Fibroblast of lung (primary cell): ENCODE results near the gene DNAI7. TPM values are rescaled to one million over a fixed set of nuclear protein-coding genes. Genes with fewer than 3 reads are reported as not detected.

Experiments used
- DNase-seq, 2 donors: peaks; one replicate each; pipeline versions ENCODE4 v3.0.0 to v3.0.0-alpha.2; 2010; ENCODE audit warnings: low read depth in 2 of 2
- H2AFZ ChIP-seq: 2 replicates; pipeline ENCODE4 v1.5.1; 2012; ENCODE audit warnings: low read length, control low read depth, inconsistent platforms
- H3K27ac ChIP-seq: 2 replicates; pipeline ENCODE4 v1.5.1; 2011; ENCODE audit warnings: low read length, control low read depth; ENCODE audit not compliant: insufficient read depth
- H3K27me3 ChIP-seq: 2 replicates; pipeline ENCODE4 v1.5.1; 2011; ENCODE audit warnings: mild to moderate bottlenecking, low read length; ENCODE audit not compliant: control insufficient read depth, insufficient read depth
- H3K36me3 ChIP-seq: 2 replicates; pipeline ENCODE4 v1.5.1; 2011; ENCODE audit warnings: low read length; ENCODE audit not compliant: control insufficient read depth, insufficient read depth
- H3K4me1 ChIP-seq: 2 replicates; pipeline ENCODE4 v1.5.1; 2011; ENCODE audit warnings: low read length; ENCODE audit not compliant: control insufficient read depth, insufficient read depth; ENCODE audit errors: extremely low read depth
- H3K4me2 ChIP-seq: 2 replicates; pipeline ENCODE4 v1.5.1; 2011; ENCODE audit warnings: low read length, control low read depth; ENCODE audit not compliant: insufficient read depth; ENCODE audit errors: extremely low read depth
- H3K4me3 ChIP-seq, 4 experiments: fragments of 200-600 bp in 1 of 4; sonication (generic) in 1 of 4; replicated peaks in 1 of 4; 2 replicates each; pipeline ENCODE4 v1.5.1; 2011 to 2016; ENCODE audit warnings: low read length in 4 of 4, low read depth in 3 of 4, mild to moderate bottlenecking in 3 of 4, control low read depth in 2 of 4, inconsistent platforms in 1 of 4, mixed read lengths in 1 of 4; ENCODE audit not compliant: insufficient read depth in 1 of 4; ENCODE audit errors: control extremely low read depth in 1 of 4
- H3K79me2 ChIP-seq: 2 replicates; pipeline ENCODE4 v1.5.1; 2012; ENCODE audit warnings: mild to moderate bottlenecking, low read length, inconsistent platforms; ENCODE audit not compliant: control insufficient read depth, insufficient read depth
- H3K9ac ChIP-seq: 2 replicates; pipeline ENCODE4 v1.5.1; 2011; ENCODE audit warnings: mild to moderate bottlenecking, low read length, control low read depth; ENCODE audit not compliant: insufficient read depth
- H3K9me3 ChIP-seq: 2 replicates; pipeline ENCODE4 v1.5.1; 2012; ENCODE audit warnings: low read depth, low read length; ENCODE audit not compliant: control insufficient read depth, insufficient read depth
- H4K20me1 ChIP-seq: 2 replicates; pipeline ENCODE4 v1.5.1; 2011; ENCODE audit warnings: low read length; ENCODE audit not compliant: control insufficient read depth, insufficient read depth; ENCODE audit errors: extremely low read depth
- CTCF ChIP-seq, 2 donors: IDR thresholded peaks in 1 of 2; conservative IDR thresholded peaks in 1 of 2; 1 replicate in 1 of 2; 2 replicates in 1 of 2; pipeline ENCODE4 v1.5.1; 2011 to 2012; ENCODE audit warnings: low read length in 2 of 2, control low read depth in 1 of 2, inconsistent platforms in 1 of 2, low read depth in 1 of 2, mild to moderate bottlenecking in 1 of 2
- EZH2 ChIP-seq: IDR thresholded peaks from 2 replicates; pipeline ENCODE4 v1.5.1; 2012; ENCODE audit warnings: low read length, control low read depth, mild to moderate bottlenecking; ENCODE audit errors: missing control alignments
- polyA plus RNA-seq, 2 donors: library from polyadenylated mRNA; depleted of rRNA in 1 of 2; stranded (reverse) in 1 of 2; unstranded in 1 of 2; fragments of >200 nt; gene quantifications; 2 replicates each; pipeline ENCODE4 v1.2.1, GENCODE V29; 2011 to 2012; ENCODE audit warnings: missing spikeins in 1 of 2
- total RNA-seq: library from RNA; depleted of rRNA; stranded (reverse); fragments of >200 nt; gene quantifications from 2 replicates; pipeline ENCODE4 v1.2.1, GENCODE V29; 2014

DNAI7 gene
- total and polyA plus RNA-seq, 2 donors (not counting 1 experiment from before 2014, with no cell fraction given): 0.17 to 0.23 TPM

- H3K4me2 ChIP-seq: peak overlapping the region; percentile 88
- no peak overlapping the region for H3K9ac ChIP-seq
- no peaks in the 10 kb centered on the region for H4K20me1 ChIP-seq
- H3K79me2 ChIP-seq: peaks cover 6% of the 10 kb centered on the region
- peaks cover 5% of the 10 kb centered on the region for H3K4me1 ChIP-seq
- TF ChIP-seq CTCF (conservative IDR thresholded peaks at IDR 0.05 in 1 of 2, IDR thresholded peaks at IDR 0.05 in 1 of 2; ENCODE audit: low read depth in 1 of 2, low read length in 2 of 2) (no peak), EZH2 (no peak)
- peak overlapping the region in 2 of 4 experiments; percentile 81 to 84 for H3K4me3 ChIP-seq
- no peaks in the 10 kb centered on the region for H3K27me3 ChIP-seq
- no peaks in the 10 kb centered on the region for H3K36me3 ChIP-seq
- no peak overlapping the region for H2AFZ ChIP-seq
- H3K27ac ChIP-seq: peak overlapping the region; percentile 98
- no peaks in the 10 kb centered on the region for H3K9me3 ChIP-seq
- no peak for DNase-seq
Observed at GRCh38 chr12:25194214-25194613, 746 bp downstream of the DNAI7 start.

GRCh38 chr12:25190793-25191192, 4.2 kb downstream of the DNAI7 start:
- H3K4me3 ChIP-seq: no peak overlapping the region
- H3K4me2 ChIP-seq: no peak overlapping the region
- H2AFZ ChIP-seq: no peak overlapping the region
- H3K4me1 ChIP-seq: peaks cover 11% of the 10 kb centered on the region
- H3K27me3 ChIP-seq: no peaks in the 10 kb centered on the region
- peaks cover 2% of the 10 kb centered on the region for H3K79me2 ChIP-seq
- TF ChIP-seq EZH2 (no peak), CTCF (conservative IDR thresholded peaks at IDR 0.05 in 1 of 2, IDR thresholded peaks at IDR 0.05 in 1 of 2; ENCODE audit: low read depth in 1 of 2, low read length in 2 of 2) (no peak)
- no peaks in the 10 kb centered on the region for H3K9me3 ChIP-seq
- H3K9ac ChIP-seq: no peak overlapping the region
- H3K36me3 ChIP-seq: no peaks in the 10 kb centered on the region
- H4K20me1 ChIP-seq: no peaks in the 10 kb centered on the region
- no peak for DNase-seq
- no peak overlapping the region for H3K27ac ChIP-seq

GRCh38 chr12:25189656-25190055, 5.3 kb downstream of the DNAI7 start:
- H3K79me2 ChIP-seq: no peaks in the 10 kb centered on the region
- H3K4me3 ChIP-seq: no peak overlapping the region
- H3K9me3 ChIP-seq: no peaks in the 10 kb centered on the region
- H4K20me1 ChIP-seq: no peaks in the 10 kb centered on the region
- peak in 1 of 2 donors; percentile 38 for DNase-seq
- no peak overlapping the region for H3K9ac ChIP-seq
- no peaks in the 10 kb centered on the region for H3K27me3 ChIP-seq
- TF ChIP-seq CTCF (conservative IDR thresholded peaks at IDR 0.05 in 1 of 2, IDR thresholded peaks at IDR 0.05 in 1 of 2; ENCODE audit: low read depth in 1 of 2, low read length in 2 of 2): no peak
- H3K27ac ChIP-seq: no peak overlapping the region
- H3K4me2 ChIP-seq: no peak overlapping the region
- no peak overlapping the region for H2AFZ ChIP-seq
- no peaks in the 10 kb centered on the region for H3K36me3 ChIP-seq
- H3K4me1 ChIP-seq: peaks cover 11% of the 10 kb centered on the region
